AG09319 (cell line): ENCODE data around the gene MS4A14.

ENCODE experiments used
- DNase-seq: peaks from one replicate; pipeline ENCODE4 v3.0.0-alpha.2; 2010; ENCODE audit warnings: low read depth; ENCODE audit errors: extremely low read depth
- CTCF ChIP-seq: IDR thresholded peaks from 2 replicates; pipeline ENCODE4 v1.5.1; 2011; ENCODE audit warnings: low read depth, mild to moderate bottlenecking, inconsistent platforms, low read length, moderate library complexity

The MS4A14 gene

GRCh38 chr11:60454212-60454611, 58.0 kb downstream of the MS4A14 start:
- TF ChIP-seq CTCF: no peak
- DNase-seq: no peak

GRCh38 chr11:60455531-60456042, 59.3 kb downstream of the MS4A14 start, which contains the start of gene MS4A1:
MS4A1 (plus strand) TSS chr11:60455847; CDS start chr11:60462375, 6,528 bp downstream.
- DNase-seq: no peak
- no peak for TF ChIP-seq CTCF

GRCh38 chr11:60457576-60457975, 61.3 kb downstream of the MS4A14 start:
- DNase-seq: no peak

GRCh38 chr11:60459345-60459744, 63.1 kb downstream of the MS4A14 start:
- no peak for TF ChIP-seq CTCF
- no peak for DNase-seq

More at GRCh38 chr11:60457576-60457975, 61.3 kb downstream of the MS4A14 start:
- TF ChIP-seq CTCF: no peak
